Amniotic epithelial cell (primary cell): Measurements from ENCODE around the gene HMX1.
A peak's percentile ranks its signal among the peaks of the same experiment; 100 is the strongest.

Experiments
- DNase-seq: peaks from one replicate; pipeline ENCODE4 v3.0.0-alpha.2; 2010; ENCODE audit warnings: low read depth

The HMX1 gene

DNA sequence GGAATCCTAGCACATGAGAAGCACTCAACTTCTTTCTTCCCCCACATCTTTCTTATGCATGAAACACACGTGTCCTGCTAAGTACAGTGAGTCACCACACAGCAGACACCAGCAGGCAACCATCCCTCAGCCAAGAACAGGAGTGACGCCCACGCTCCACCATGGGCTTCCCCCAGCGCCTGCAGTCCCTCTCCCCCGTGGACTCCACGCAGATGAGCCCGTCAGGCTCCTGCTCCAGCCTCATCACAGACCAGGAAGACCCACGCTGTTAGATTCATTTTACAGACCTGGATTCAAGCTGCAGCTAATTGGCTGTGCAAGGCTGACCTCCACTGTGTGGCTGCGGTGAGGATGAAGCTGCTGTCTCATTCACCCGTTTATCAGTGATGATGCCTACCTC, 16.7 kb downstream of the HMX1 start:
- peak; percentile 8 for DNase-seq

DNA sequence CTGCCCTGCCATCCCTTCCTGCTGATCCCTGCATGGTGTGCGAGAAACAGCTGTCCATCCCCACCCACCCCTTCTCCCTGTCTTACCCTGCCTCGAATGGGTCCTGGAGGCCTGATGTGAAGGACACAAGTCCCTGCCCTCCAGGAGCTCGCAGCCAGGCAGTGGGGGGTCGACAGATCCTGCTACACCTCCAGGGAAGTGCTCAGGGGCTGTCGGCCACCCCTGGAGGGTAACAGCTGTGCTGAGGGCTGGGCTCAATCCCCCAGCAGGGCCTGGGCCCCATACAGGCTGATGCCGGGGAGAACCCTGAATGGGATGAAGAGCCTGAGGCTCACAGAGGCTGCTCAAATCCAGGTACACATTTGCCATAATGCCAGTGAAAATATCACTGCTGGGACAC, 17.6 kb downstream of the HMX1 start:
- no peak for DNase-seq

GRCh38 chr4:8853249-8853648, 18.4 kb downstream of the HMX1 start:
- no peak for DNase-seq

DNA sequence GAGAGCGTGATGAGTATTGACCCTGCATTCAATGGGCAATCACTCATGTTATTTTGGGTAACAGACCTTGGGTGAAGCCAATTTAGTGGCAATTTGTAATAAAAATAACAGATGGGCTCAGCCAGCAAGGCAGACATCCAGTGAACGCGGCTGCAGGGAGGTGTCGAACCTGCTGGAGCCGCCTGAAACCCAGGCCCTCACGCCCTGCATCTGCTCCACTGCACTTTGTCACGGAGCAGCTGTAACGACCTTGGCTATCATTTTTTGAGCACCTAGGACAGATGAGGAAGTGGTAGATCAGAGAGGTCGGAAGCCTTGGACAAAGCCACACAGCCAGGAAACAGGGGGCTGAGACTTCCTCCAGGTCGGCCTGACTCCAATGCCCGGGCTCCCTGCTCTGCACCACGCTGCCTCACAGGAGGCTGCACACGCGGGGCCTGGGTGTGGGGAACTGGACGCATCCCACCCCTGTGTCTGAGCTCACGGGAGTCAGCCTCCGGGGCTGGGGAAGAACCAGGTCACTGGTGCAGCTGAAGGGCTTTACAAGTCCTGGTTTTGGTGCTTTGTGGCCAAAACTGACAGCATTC, 19.4 kb downstream of the HMX1 start:
- DNase-seq = no peak

DNA sequence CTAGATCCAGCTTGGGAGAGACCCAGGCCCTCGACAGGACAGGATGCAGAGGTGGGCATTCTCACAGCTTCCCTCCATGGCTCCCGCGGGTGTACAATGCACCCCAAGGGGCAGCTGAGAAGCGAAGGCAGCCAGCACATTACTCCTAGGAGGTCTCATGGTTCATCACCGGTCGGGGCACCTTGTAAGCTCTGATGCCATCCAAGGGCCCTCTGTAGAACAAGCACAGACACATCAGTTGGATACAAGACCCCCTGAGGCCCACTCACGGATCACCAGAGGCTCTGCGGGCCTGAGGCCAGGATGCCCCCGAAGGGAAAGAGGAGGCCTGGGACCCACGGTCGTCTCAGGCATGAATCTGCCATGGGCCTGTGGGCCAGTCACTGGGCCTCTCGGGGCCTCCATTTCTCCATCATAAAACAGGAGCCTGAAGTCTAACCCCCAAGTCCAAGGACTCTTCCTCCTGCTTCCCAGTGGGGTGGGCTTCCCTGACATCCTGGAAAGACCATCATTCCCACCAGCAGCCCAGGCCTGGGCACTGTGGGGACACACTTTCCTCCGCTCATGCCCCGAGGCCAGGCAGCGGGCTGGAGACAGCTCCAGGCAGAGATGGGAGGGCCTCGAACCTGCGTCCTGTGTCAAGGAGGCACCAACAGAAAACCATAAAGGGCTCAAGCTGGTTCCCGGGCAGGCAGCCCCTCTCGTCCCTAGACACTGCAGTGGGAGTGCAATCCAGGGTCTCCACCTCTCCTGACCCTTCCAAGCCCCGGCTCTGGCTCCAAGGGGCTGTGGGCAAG, 20.1 kb downstream of the HMX1 start:
- DNase-seq = no peak

DNA sequence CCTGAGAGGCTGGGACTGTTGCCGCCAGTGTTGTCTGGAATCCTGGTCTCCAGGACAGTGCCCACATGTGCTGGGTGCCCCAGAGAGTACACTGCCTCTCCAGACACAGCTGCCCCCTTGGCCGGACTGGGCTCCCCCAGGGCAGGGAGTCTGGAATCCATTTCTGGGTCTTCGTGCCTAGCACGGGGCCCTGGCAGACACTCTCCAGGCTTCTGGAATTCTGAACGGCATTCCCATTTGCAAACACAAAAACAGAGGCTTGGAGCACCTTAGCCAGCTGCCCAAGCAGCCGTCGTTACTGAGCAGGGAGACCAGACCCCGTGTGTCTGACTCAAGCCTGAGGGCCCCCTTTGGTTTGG, 20.8 kb downstream of the HMX1 start:
- no peak for DNase-seq

DNA sequence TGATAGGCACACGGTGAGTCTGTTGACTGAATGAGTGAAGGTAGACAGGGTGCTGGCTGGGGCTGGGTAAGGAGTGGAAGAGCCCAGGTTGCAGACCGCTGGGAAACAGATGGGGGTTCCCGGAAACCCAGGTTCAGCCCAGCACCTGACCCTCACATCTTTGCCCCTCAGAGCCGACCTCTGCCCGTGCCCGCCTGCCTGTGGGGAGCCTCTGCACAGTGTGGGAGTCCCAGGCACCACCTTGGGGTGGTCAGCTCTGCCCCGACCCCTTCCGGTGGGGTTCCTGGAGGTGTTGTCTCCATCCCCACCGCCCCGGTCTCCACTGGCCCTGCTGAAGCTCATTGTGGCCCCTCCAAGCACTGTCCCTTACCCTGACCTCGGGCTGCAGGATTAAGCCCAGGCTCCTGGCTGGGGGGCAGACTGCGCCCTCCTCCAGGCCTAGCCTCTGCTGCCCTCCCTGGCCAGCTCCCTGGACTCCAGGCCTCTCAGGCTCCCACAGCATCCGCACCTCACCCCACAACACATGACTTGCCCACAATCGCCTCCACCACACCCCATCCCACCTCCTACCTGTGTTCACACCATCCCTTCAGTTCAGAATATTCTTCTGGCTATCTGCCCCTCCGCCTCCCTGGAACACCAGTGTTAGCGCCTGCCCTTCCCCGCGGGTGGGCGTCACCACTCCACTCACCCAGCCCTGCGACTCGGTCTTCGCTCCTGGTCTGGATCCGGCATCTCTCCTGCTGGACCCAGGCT, 21.4 kb downstream of the HMX1 start:
- no peak for DNase-seq

DNA sequence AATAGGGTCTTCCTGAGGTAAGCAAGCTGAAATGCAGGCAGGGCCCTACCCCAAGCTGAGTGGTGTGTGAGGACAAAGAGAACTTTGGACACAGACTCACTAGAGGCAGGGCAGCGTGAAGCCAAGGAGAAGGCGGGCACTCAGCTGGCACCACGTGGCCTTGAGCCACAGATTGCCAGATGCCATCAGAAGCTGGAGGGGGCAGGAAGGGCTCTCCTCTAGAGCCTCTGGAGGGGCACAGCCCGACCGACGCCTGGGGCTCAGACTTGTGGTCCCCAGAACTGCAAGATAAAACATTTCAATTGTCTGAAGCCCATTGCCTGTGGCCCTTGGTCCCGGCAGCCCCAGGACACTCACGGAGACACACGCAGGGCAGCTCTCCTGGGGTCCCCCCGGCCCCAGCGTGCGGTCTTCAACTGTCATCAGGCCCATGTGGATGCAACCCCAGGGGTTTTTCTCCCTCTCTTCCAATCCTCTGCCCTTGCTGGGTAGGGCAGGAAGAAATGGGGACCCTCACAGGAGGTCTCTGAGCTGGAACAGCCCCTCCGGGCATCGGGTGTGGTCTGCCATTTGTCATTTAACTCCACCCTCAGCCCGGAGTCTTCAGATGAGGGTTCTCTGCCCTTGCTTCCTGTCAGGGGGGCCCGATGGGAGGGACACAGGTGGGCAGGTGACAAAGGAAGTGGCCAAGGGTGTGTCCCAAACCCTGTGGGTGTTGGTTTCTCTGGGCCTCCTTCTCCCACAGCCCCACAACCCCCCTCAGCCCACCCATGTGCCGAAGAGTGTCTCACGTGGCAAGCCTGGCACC, 22.2 kb downstream of the HMX1 start:
- DNase-seq = no peak

GRCh38 chr4:8848507-8849265, 23.0 kb downstream of the HMX1 start:
- DNase-seq = no peak

- DNase-seq = no peak
These were observed 23.9 kb downstream of the HMX1 start for GRCh38 chr4:8847764-8848163.

DNA sequence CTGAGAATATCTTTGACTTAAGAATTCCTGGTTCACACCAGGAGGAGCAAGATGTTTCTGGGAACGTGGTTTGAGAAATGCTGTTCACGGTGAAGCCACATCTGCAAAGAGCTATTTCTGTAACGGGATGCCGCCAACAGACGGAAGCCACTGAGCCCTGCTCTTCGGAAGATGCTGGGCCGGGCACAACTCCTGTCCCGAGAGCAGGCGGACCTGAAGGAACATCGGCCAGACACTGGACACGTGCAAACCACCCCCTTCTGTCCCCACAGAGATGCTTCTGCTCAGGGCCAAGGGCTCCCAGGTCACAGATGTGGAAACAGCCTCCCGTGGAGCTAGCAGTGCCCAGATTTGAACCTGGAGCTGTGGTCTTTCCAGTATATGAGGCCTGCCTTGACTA, 24.3 kb downstream of the HMX1 start:
- no peak for DNase-seq

DNA sequence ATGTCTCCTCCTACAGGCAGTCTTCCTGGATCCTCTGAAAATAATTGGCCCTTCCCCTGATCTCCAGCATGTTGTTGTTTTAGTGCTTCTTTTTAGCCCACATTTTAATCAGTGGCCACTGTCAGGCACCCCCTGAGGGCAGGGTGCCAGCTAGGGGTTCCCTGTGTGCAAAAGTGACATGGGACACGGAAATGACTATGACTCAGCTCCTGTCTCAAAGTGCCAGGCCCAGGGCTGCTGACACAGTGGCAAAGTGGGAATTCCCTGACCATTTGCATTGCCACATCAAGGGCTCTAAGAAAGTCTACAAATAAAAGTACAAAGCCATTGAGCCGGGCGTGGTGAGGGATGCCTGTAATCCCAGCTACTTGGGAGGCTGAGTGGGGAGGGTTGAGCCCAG, 24.8 kb downstream of the HMX1 start:
- DNase-seq = no peak

GRCh38 chr4:8846046-8846720, 25.5 kb downstream of the HMX1 start:
- DNase-seq = no peak

DNA sequence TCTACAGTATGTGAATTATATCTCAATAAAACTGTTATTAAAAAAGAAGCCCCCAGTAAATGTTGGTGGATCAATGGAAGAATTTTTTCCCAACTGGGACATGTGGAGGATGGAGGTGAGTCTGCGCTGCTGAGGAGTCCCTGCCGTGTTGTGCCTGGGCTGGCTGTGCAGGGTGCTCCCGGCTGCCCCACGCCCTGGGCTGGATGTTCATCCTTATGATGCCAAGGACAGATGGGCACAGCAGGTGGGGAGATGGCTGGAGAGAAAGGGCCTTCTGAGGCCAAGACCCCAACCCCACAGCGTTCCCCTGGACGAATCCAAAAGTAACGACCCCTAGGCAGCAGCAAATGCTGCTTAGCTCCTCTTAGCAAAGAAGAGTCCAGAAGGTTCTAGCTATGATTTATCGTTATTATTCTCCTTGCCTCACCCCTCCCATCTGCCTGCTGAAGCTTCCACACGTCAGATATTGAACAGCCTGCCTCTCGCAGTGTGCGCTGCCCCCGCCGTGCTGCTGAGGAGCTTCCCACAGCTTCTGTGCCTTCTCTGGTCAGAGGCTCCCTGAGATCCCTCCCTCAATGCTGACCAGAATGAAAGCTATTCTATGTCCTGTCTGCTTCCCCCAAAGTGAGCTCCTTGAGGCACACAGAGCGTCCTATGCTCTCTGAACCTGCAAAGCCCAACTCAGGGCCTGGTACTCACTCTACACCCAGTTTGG, 26.5 kb downstream of the HMX1 start:
- DNase-seq = no peak

GRCh38 chr4:8843597-8843996, 28.0 kb downstream of the HMX1 start:
- no peak for DNase-seq

- DNase-seq = no peak
These were observed 29.0 kb downstream of the HMX1 start for GRCh38 chr4:8842614-8843013.

- no peak for DNase-seq
These were observed 29.9 kb downstream of the HMX1 start for GRCh38 chr4:8841678-8842268.

DNA sequence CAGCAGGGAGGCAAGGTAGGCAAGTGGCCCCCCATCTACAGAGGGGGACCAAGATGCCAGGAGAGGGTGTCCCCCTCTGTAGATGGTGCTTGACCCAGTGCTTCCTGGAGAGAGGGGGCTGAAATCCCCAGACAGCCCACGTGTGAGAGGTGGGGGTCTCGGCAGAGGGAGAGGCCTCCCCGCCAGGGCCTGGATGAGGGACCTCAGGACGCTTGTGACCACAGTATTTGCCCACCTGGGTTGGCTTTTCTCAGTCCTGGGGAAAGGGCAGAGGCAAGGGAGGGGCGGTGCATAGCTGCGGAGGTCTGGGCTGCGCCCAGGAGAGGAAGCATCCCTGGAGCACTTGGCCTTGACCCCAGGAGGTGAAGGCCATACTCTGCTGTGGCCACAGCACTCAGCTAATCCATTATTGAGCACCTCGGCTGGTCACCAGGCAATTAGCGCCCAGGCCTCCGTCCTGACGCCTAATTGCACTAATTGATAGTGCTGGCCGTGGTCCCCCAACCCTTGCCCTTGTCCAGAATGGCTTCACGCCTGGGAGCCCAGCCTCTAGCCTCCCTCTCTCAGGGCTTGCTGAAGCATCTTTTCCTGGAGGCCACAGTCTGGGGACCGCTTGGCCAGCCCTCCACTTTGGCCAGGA, 30.7 kb downstream of the HMX1 start:
- no peak for DNase-seq

DNA sequence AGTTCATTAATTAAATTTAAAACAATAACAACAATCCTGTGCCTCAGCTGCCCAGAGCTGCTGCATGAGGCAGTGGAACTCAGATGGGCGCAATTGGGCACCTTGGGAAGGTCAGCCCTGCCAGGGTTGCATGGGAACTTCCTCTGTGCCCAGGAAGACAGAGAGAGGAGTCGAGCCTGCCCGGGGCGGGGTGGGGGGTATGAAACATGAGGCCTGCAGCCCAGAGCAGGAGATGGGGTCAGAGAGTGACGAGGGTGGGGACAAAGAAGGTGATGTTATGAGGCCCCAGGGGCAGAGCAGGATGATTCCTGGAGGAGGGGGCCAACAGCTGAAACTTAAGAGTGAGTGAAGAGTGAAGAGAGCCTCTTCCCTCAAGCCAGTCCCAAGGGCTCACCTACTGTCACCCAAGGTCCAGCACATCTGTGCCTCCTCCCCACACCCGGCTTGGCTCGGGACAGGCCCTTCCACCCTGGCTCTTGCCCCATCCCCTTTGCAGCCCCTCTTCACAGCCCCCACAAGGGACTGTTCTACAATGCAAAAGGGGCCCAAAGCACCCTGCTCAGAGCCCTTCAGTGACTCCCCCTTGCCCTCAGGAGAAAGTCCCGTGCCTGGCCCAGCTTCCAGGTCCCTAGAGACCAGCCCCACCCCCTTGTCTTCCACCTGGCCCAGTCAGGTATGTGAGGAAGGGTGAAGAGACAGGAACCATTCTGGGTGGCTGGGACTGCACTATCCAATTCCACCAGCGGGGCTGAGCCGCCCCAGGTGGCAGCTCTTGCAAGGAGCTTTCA, 31.4 kb downstream of the HMX1 start:
- no peak for DNase-seq
